ENCODE results near the gene CHD9. TPM values are rescaled to one million over a fixed set of nuclear protein-coding genes. Genes with fewer than 3 reads are reported as not detected.

Gene CHD9
- total and polyA plus RNA-seq, 9 of the 15 experiments (the other 6 are each of a cell fraction or from before 2014, with no cell fraction given): 29.0 to 69.3 (median 40.6) TPM

DNA sequence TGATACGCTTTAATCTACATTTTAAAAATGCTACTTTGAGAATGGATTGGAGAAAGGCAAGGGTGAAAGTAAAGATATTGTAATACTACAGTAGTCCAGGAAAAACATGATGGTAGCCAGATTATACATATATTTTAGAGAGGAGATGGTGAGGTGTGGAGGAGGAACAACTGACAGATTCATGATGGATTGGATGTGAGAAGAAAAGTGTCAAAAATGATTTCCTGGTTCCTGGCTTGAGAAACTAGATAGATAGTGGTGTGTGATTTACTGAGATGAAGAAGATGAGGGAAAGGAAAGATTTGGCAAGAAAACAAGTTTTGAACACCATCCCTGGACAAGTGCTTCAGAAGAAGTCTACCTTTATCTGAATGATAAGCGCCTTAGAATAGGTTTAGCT is 80.5 kb downstream of the CHD9 start (continued):
- TF ChIP-seq MEIS2 (IDR thresholded peaks at IDR 0.05; ENCODE audit: partially characterized antibody): peak; percentile 95
- TF ChIP-seq, protein P1, sequence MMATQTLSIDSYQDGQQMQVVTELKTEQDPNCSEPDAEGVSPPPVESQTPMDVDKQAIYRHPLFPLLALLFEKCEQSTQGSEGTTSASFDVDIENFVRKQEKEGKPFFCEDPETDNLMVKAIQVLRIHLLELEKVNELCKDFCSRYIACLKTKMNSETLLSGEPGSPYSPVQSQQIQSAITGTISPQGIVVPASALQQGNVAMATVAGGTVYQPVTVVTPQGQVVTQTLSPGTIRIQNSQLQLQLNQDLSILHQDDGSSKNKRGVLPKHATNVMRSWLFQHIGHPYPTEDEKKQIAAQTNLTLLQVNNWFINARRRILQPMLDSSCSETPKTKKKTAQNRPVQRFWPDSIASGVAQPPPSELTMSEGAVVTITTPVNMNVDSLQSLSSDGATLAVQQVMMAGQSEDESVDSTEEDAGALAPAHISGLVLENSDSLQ (IDR thresholded peaks at IDR 0.05): peak; percentile 84
- TF ChIP-seq SMC3 (conservative IDR thresholded peaks at IDR 0.05; ENCODE audit: insufficient read depth, low read depth, low read length): no peak

DNA sequence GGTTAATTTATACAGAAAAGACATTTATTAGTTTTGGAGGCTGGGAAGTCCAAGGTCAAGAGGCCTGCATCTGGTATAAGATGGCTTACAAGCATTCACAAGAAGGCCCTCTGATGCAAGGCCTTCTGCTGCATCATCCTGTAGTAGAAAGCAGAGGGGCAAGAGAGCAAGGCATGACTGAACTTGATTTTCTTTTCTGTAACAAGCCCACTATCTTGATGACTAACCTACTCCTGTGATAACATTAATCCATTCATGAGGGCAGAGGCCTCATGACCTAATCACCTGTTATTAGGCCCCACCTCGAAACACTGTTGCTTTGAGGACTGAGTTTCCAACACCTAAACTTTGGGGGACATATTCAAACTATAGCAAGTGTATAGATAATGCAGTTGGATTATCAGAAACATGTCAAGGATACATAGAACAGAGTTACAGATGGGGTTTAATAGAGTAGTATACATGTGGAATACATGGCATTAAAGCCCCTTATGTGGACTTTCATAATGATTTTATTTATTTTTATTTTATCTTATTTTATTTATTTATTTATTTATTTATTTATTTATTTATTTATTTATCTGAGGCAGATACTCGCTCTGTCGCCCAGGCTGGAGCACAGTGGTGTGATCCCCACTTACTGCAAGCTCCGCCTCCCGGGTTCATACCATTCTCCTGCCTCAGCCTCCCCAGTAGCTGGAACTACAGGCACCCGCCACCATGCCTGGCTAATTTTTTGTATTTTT is 88.2 kb downstream of the CHD9 start:
- Histone ChIP-seq H3K27me3 (ENCODE audit: control insufficient read depth in 2 of 2, insufficient read depth in 2 of 2, low read length in 2 of 2) (no peaks in the 10 kb centered on the region), H3K79me2 (ENCODE audit: control insufficient read depth, insufficient read depth, low read length) (peaks cover 68% of the 10 kb centered on the region), H3K36me3 (ENCODE audit: control insufficient read depth, insufficient read depth, low read length) (peaks cover 9% of the 10 kb centered on the region; the same call in 2 of the 3 replicates), H2AFZ (ENCODE audit: low read depth, low read length) (no peak overlapping the region), H3K9me3 (replicated peaks; ENCODE audit: control insufficient read depth, insufficient read depth, low read depth, low read length) (no peaks in the 10 kb centered on the region), H4K20me1 (replicated peaks; ENCODE audit: control insufficient read depth, insufficient read depth, low read length) (no peaks in the 10 kb centered on the region; the same call in 1 of the 2 replicates), H3K9ac (ENCODE audit: insufficient read depth in 1 of 2, low read depth in 2 of 2, low read length in 2 of 2) (no peak overlapping the region), H3K4me2 (ENCODE audit: insufficient read depth, low read length) (no peak overlapping the region), H3K4me3 (no peak overlapping the region), H3K27ac (ENCODE audit: extremely low read depth, low read depth, low read length) (no peak overlapping the region), H3K4me1 (replicated peaks in 1 of 2; ENCODE audit: control insufficient read depth in 2 of 2, insufficient read depth in 2 of 2, low read length in 2 of 2) (no peaks in the 10 kb centered on the region), H3K9me1 (ENCODE audit: control insufficient read depth, insufficient read depth, low read length) (no peaks in the 10 kb centered on the region)
- 95% methylated on average over 6 of the region's 6 CpGs for WGBS (ENCODE audit: insufficient coverage, low coverage, missing lambda C conversion rate)
- DNase-seq (ENCODE audit: extremely low read depth in 1 of 4, low spot score in 3 of 4) (no peak), FAIRE-seq (no peak), ATAC-seq (no peak; the same call in 2 of the 3 replicates)
- BruUV-seq (replicated peaks): no TSS peak
- CTCF ChIA-PET (ENCODE audit: low intra/inter-chr PET ratio): no interaction called here
- TF ChIP-seq DPF2 (IDR thresholded peaks at IDR 0.05) (no peak), NCOA6 (IDR thresholded peaks at IDR 0.05) (no peak), NFE2 (IDR thresholded peaks at IDR 0.05; ENCODE audit: low read depth) (peak; percentile 30; the same call in 1 of the 2 replicates), XRCC4 (IDR thresholded peaks at IDR 0.05; ENCODE audit: extremely low read depth, insufficient read depth, insufficient read length) (no peak)
- intact Hi-C loops (cut with micrococcal nuclease): no loop called here
- in situ Hi-C loops (cut with MboI): no loop called here
- POLR2A ChIA-PET: interaction anchor here (0.9 kb wide), 1 partner anchor 65 kb away, joined by 4 read pairs; no protein-coding TSS in a partner anchor
